Lower leg skin (tissue), 4 donors: ENCODE results near the gene GTSF1L. TPM values are rescaled to one million over a fixed set of nuclear protein-coding genes. Genes with fewer than 3 reads are reported as not detected.

Experiments used
- DNase-seq, 2 donors: peaks; one replicate each; pipeline ENCODE4 v3.0.0-alpha.2; 2019; ENCODE audit warnings: low spot score in 2 of 2
- H3K4me3 ChIP-seq: fragments of 200-600 bp; sonication (generic); 2 replicates; pipeline ENCODE4 v1.5.1; 2017; ENCODE audit warnings: mild to moderate bottlenecking, low read depth; ENCODE audit not compliant: poor library complexity, severe bottlenecking
- CTCF ChIP-seq, 3 donors: fragments of 450-650 bp; IDR thresholded peaks; one replicate each; pipeline ENCODE4 v1.5.1; 2016; ENCODE audit warnings: antibody characterized with exemption in 3 of 3, mild to moderate bottlenecking in 3 of 3, moderate library complexity in 2 of 3
- POLR2A ChIP-seq, 2 donors: fragments of 450-650 bp; IDR thresholded peaks; one replicate each; pipeline ENCODE4 v1.6.1; 2016 to 2017; ENCODE audit warnings: antibody characterized with exemption in 2 of 2, mild to moderate bottlenecking in 1 of 2, moderate library complexity in 1 of 2
- WGBS, 2 donors: methylation state at CpG; one replicate each; pipeline ENCODE4 v1.1.5; 2018; 5-methylcytosine and 5-hydroxymethylcytosine counted together
- intact Hi-C: fragments of 100-400 bp; cut with DNase I; formaldehyde crosslinking; loops from one replicate; pipeline ENCODE4 v1.15.0; 2023; ENCODE audit warnings: low total_unique reads
- total RNA-seq, 4 donors: library from RNA; depleted of rRNA; stranded (reverse); fragments of >200 nt; gene quantifications; one replicate each; pipeline ENCODE4 v1.1.0, GENCODE V29; 2016

GTSF1L gene
- total RNA-seq, 4 donors from 2014 or later = not detected

DNA sequence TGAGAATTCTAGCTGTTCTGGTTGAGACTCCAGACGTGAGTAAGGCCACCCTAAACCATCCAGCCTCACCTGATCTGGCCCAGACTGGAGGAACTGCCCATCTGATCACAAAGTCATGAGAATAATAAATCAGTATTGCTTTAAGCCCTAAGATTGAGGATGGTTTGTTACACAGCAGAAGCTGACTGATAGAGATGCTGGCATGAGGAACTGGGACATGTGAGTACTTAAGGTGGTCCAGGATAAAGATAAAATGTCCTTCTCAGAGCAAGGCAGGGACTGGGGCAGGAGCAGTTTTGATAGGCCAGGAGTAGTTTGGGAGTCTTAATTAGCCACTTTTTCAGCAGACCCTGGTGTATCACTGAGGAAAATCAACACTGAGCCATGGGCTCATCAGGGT lies 6.8 kb downstream of the GTSF1L start:
- no peak overlapping the region for H3K4me3 ChIP-seq
- intact Hi-C loops = no loop called here
- no peak for DNase-seq
- WGBS, 2 donors = 78 to 92% methylated on average over 1 of the region's 1 CpG
- TF ChIP-seq CTCF (IDR thresholded peaks at IDR 0.05) = no peak

- no peak for TF ChIP-seq CTCF (IDR thresholded peaks at IDR 0.05)
- no peak for TF ChIP-seq POLR2A (IDR thresholded peaks at IDR 0.05)
- intact Hi-C loops = no loop called here
- no peak overlapping the region for H3K4me3 ChIP-seq
- WGBS, 2 donors = 58 to 65% methylated on average over 4 of the region's 4 CpGs
- DNase-seq = no peak
Measured at GRCh38 chr20:43717616-43717995, 9.2 kb downstream of the GTSF1L start.

DNA sequence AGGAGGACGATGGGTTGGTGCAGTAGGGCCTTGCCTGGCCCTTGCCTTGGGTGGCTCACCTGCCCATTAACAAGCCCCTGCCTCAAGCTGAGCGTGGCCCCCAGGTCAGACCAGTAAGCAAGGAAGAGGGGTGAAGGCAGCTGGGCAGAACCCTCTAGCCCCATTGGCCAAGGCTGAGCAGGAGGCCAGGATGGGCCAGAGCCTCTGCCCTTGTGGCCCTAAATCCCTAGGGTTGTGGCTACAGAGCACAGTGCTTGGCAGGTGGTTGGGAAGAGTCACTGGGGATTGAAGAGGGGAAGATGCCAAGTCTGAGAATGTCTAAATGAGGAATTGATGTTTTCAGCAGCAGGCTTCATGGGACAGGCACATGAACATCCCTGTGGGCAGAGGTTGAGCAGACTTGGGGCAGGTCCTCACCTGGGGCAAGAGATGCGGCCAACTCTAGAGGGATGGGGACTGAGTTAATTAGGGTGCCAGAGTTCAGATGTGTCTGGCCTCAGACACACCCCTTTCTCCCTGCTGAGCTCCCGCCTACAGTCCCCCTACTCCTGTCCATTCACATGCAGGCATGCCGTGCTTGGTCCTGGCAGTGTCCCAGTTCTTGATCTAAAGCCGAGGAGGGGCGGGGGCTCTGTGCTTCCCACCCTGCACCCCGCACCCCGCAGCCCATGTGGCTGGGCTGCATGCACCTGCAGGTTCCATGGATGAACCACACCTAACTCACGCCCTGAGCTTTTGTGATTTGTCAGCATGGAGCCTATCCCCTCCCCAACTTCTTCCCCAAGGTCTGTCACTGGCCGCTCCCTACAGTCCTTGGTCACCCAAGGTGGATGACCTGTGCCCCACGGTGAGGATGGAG lies 9.8 kb downstream of the GTSF1L start:
- TF ChIP-seq CTCF (IDR thresholded peaks at IDR 0.05) (no peak), POLR2A (IDR thresholded peaks at IDR 0.05) (no peak)
- H3K4me3 ChIP-seq = no peak overlapping the region
- intact Hi-C loops = no loop called here
- no peak for DNase-seq
- 51 to 70% methylated on average over 12 of the region's 12 CpGs for WGBS, 2 donors

DNA sequence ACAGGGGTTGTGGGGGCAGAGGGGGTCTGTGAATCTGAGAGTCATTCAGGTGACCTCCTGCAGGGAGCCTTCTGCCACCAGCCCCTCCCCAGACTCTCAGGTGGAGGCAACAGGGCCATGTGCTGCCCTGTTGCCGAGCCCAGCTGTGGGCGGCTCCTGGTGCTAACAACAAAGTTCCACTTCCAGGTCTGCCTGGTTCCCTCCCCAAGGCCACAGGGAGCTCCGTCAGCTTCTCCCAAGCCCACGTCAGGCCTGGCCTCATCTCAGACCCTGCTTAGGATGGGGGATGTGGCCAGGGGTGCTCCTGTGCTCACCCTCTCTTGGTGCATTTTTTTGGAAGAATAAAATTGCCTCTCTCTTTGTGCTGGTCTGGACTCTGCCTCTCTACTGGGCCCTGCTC lies 10.7 kb downstream of the GTSF1L start:
- TF ChIP-seq CTCF (IDR thresholded peaks at IDR 0.05) (no peak), POLR2A (IDR thresholded peaks at IDR 0.05) (no peak)
- intact Hi-C loops = no loop called here
- no peak overlapping the region for H3K4me3 ChIP-seq
- WGBS, 2 donors = 90 to 96% methylated on average over 3 to 4 of the region's 4 CpGs
- DNase-seq = no peak

DNA sequence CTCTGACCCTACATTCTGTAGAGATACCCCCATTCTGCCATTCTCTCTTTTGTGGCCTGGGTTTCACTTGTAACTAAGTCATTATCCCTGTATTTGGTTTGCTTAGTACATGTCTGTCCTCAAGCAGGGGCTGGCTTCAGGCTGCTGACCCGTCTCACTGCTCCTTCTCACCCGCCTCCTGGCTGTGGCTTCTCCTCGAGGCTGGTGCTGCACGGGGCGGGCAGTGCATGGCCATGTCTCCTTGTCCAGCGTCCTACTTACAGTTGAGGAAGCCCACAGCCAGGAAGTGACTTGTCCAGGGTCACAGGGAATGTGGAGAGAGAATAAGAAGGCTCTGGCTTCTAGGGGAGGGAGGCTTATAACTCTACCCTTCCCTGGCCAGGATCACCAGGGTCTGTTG lies 11.3 kb downstream of the GTSF1L start:
- DNase-seq = no peak
- WGBS, 2 donors = 91 to 93% methylated on average over 6 of the region's 6 CpGs
- intact Hi-C loops = no loop called here
- no peak overlapping the region for H3K4me3 ChIP-seq
- TF ChIP-seq CTCF (IDR thresholded peaks at IDR 0.05) (no peak), POLR2A (IDR thresholded peaks at IDR 0.05) (no peak)

GRCh38 chr20:43715044-43715443 lies 11.8 kb downstream of the GTSF1L start:
- whole genome bisulfite sequencing, 2 donors = 97% methylated on average over 9 of the region's 9 CpGs
- H3K4me3 ChIP-seq = no peak overlapping the region
- no peak for TF ChIP-seq CTCF (IDR thresholded peaks at IDR 0.05)
- TF ChIP-seq POLR2A (IDR thresholded peaks at IDR 0.05) = no peak
- intact Hi-C loops = no loop called here
- no peak for DNase-seq
